GM23338 (cell line): ENCODE measurements around the gene KCNN3. TPM values are rescaled to one million over a fixed set of nuclear protein-coding genes. Genes with fewer than 3 reads are reported as not detected.

Source experiments
- ATAC-seq: fragments of 200-7000 bp; cut with Tn5 transposase; 3 replicates; pipeline ENCODE4 v1.9.1; 2020
- DNase-seq: peaks from one replicate; pipeline ENCODE4 v3.0.0-alpha.2; 2015; ENCODE audit warnings: low spot score
- H2AFZ ChIP-seq: fragments of 200-600 bp; sonication (generic); 2 replicates; pipeline ENCODE4 v1.8.0; 2016; ENCODE audit warnings: antibody characterized with exemption, mild to moderate bottlenecking, moderate library complexity
- H3F3A ChIP-seq: fragments of 200-600 bp; sonication (generic); replicated peaks from 2 replicates; pipeline ENCODE4 v1.8.0; 2017; ENCODE audit warnings: antibody characterized with exemption, mixed run types, low read depth
- H3K27ac ChIP-seq: fragments of 200-600 bp; sonication (generic); 2 replicates; pipeline ENCODE4 v1.6.1; 2016; ENCODE audit warnings: low read depth
- H3K27me3 ChIP-seq: fragments of 200-600 bp; sonication (generic); 2 replicates; pipeline ENCODE4 v1.8.0; 2016; ENCODE audit warnings: mild to moderate bottlenecking, mixed run types, moderate library complexity; ENCODE audit not compliant: insufficient read depth
- H3K36me3 ChIP-seq: fragments of 200-600 bp; sonication (generic); 2 replicates; pipeline ENCODE4 v1.8.0; 2016; ENCODE audit warnings: mild to moderate bottlenecking; ENCODE audit not compliant: insufficient read depth
- H3K4me1 ChIP-seq: fragments of 200-600 bp; sonication (generic); 2 replicates; pipeline ENCODE4 v1.8.0; 2016; ENCODE audit warnings: mild to moderate bottlenecking, moderate library complexity; ENCODE audit not compliant: insufficient read depth
- H3K4me2 ChIP-seq: fragments of 200-600 bp; sonication (generic); 2 replicates; pipeline ENCODE4 v1.7.1; 2017; ENCODE audit warnings: mixed run types
- H3K4me3 ChIP-seq: fragments of 200-600 bp; sonication (generic); 2 replicates; pipeline ENCODE4 v1.6.1; 2016; ENCODE audit warnings: mixed run types
- H3K79me2 ChIP-seq: fragments of 200-600 bp; sonication (generic); replicated peaks from 2 replicates; pipeline ENCODE4 v1.8.0; 2017; ENCODE audit warnings: mild to moderate bottlenecking; ENCODE audit not compliant: insufficient read depth
- H3K9me2 ChIP-seq: fragments of 200-600 bp; sonication (generic); 2 replicates; pipeline ENCODE4 v1.8.0; 2017; ENCODE audit not compliant: insufficient read depth
- H4K20me1 ChIP-seq: fragments of 200-600 bp; sonication (generic); replicated peaks from 2 replicates; pipeline ENCODE4 v1.8.0; 2017; ENCODE audit warnings: mild to moderate bottlenecking; ENCODE audit not compliant: insufficient read depth
- H3K27ac Mint-ChIP-seq: 2 replicates; pipeline ENCODE4 v1.8.0; 2020; ENCODE audit warnings: inconsistent platforms, mild to moderate bottlenecking, moderate library complexity, mixed read lengths
- H3K27me3 Mint-ChIP-seq: 3 replicates; pipeline ENCODE4 v1.8.0; 2022; ENCODE audit warnings: low read depth, mild to moderate bottlenecking, moderate library complexity, mixed read lengths, inconsistent platforms; ENCODE audit not compliant: insufficient read depth, poor library complexity
- H3K36me3 Mint-ChIP-seq: 3 replicates; pipeline ENCODE4 v1.8.0; 2021; ENCODE audit warnings: low read depth, mild to moderate bottlenecking, inconsistent platforms, moderate library complexity, mixed read lengths
- H3K4me1 Mint-ChIP-seq: 3 replicates; pipeline ENCODE4 v1.8.0; 2020; ENCODE audit warnings: mild to moderate bottlenecking, inconsistent platforms, mixed read lengths
- H3K4me3 Mint-ChIP-seq: 3 replicates; pipeline ENCODE4 v1.8.0; 2021; ENCODE audit warnings: moderate library complexity, mild to moderate bottlenecking, inconsistent platforms, mixed read lengths
- H3K9me3 Mint-ChIP-seq: 3 replicates; pipeline ENCODE4 v1.8.0; 2020; ENCODE audit warnings: moderate library complexity, mild to moderate bottlenecking, inconsistent platforms, mixed read lengths
- CREB1 ChIP-seq: fragments of 250-450 bp; sonication (Bioruptor Pico); IDR thresholded peaks from 2 replicates; pipeline ENCODE4 v1.5.0; 2020; ENCODE audit warnings: low read depth, mild to moderate bottlenecking, moderate library complexity
- CTCF ChIP-seq, 2 experiments: fragments of 200-600 bp in 1 of 2; sonication (generic) in 1 of 2; conservative IDR thresholded peaks; 2 replicates each; pipeline versions ENCODE4 v1.5.1 to v1.6.1; 2016 to 2017; ENCODE audit warnings: antibody characterized with exemption in 2 of 2, low read depth in 2 of 2, mild to moderate bottlenecking in 2 of 2, moderate library complexity in 1 of 2
- ETS1 ChIP-seq: IDR thresholded peaks from 2 replicates; pipeline ENCODE4 v1.6.1; 2016; ENCODE audit warnings: antibody characterized with exemption
- EZH2 ChIP-seq: fragments of 200-600 bp; sonication (generic); IDR thresholded peaks from one replicate; pipeline ENCODE4 v1.8.0; 2017; ENCODE audit warnings: antibody characterized with exemption, mild to moderate bottlenecking, low read depth; ENCODE audit not compliant: unreplicated experiment
- EZH2phosphoT487 ChIP-seq: fragments of 200-600 bp; sonication (generic); IDR thresholded peaks from one replicate; pipeline ENCODE4 v1.8.1; 2018; ENCODE audit warnings: antibody characterized with exemption; ENCODE audit not compliant: unreplicated experiment
- JUNB ChIP-seq: IDR thresholded peaks from one replicate; pipeline ENCODE4 v1.6.1; 2016; ENCODE audit warnings: antibody characterized with exemption; ENCODE audit not compliant: unreplicated experiment
- NANOG ChIP-seq: IDR thresholded peaks from 2 replicates; pipeline ENCODE4 v1.6.1; 2016; ENCODE audit warnings: antibody characterized with exemption, borderline replicate concordance
- REST ChIP-seq: IDR thresholded peaks from one replicate; pipeline ENCODE4 v1.6.1; 2018; ENCODE audit warnings: antibody characterized with exemption; ENCODE audit not compliant: unreplicated experiment
- STAT1 ChIP-seq: IDR thresholded peaks from one replicate; pipeline ENCODE4 v1.6.1; 2016; ENCODE audit warnings: antibody characterized with exemption; ENCODE audit not compliant: unreplicated experiment
- ZNF114 ChIP-seq: fragments of 250-450 bp; sonication (Bioruptor Pico); IDR thresholded peaks from 2 replicates; pipeline ENCODE4 v1.5.0; 2020; ENCODE audit warnings: mild to moderate bottlenecking, moderate library complexity
- ZNF331 ChIP-seq: fragments of 250-450 bp; sonication (Bioruptor Pico); IDR thresholded peaks from 2 replicates; pipeline ENCODE4 v1.5.0; 2020; ENCODE audit warnings: low read depth, mild to moderate bottlenecking, moderate library complexity
- ZNF462 ChIP-seq: fragments of 250-450 bp; sonication (Bioruptor Pico); IDR thresholded peaks from 2 replicates; pipeline ENCODE4 v1.5.0; 2020; ENCODE audit warnings: mild to moderate bottlenecking, moderate library complexity
- polyA plus RNA-seq: library from polyadenylated mRNA; unstranded; fragments of >200 nt; fragmentation: Nextera tagmentation; extraction: Ambion mirVana; gene quantifications from 2 replicates; pipeline ENCODE4 v1.2.1, GENCODE V29; 2016
- total RNA-seq: library from RNA; depleted of rRNA; stranded (reverse); fragments of >200 nt; shearing (Covaris generic); gene quantifications from 2 replicates; pipeline ENCODE4 v1.2.3, GENCODE V29; 2014

The KCNN3 gene
- total and polyA plus RNA-seq, 2 experiments from 2014 or later = 1.9 to 3.0 TPM

- no peak for TF ChIP-seq ZNF462 (CRISPR knock-in tag)
- no peak for TF ChIP-seq ZNF331 (CRISPR knock-in tag)
Observed at GRCh38 chr1:154808261-154808908, 61.7 kb downstream of the KCNN3 start (continued).

GRCh38 chr1:154807048-154807591, 63.0 kb downstream of the KCNN3 start:
- Histone ChIP-seq H3K27me3 (no peaks in the 10 kb centered on the region), H3K9me2 (no peaks in the 10 kb centered on the region), H3K4me1 (no peaks in the 10 kb centered on the region; the same call in 1 of the 2 replicates), H3K36me3 (no peaks in the 10 kb centered on the region), H4K20me1 (no peaks in the 10 kb centered on the region), H3K79me2 (no peaks in the 10 kb centered on the region), H3K27ac (no peak overlapping the region), H3K4me2 (no peak overlapping the region), H2AFZ (no peak overlapping the region), H3F3A (no peaks in the 10 kb centered on the region), H3K4me3 (no peak overlapping the region)
- DNase-seq (no peak), ATAC-seq (no peak; the same call in 1 of the 3 replicates)
- Mint-ChIP-seq H3K36me3 (no peaks in the 10 kb centered on the region), H3K27me3 (peaks cover 9% of the 10 kb centered on the region), H3K9me3 (no peaks in the 10 kb centered on the region), H3K27ac (no peak overlapping the region), H3K4me3 (no peak overlapping the region), H3K4me1 (peaks cover 30% of the 10 kb centered on the region)
- TF ChIP-seq CREB1 = no peak
- no peak for TF ChIP-seq NANOG
- no peak for TF ChIP-seq ZNF114
- TF ChIP-seq CTCF (conservative IDR thresholded peaks at IDR 0.05; ENCODE audit: low read depth in 2 of 2) = no peak
- TF ChIP-seq EZH2 = no peak
- no peak for TF ChIP-seq JUNB
- TF ChIP-seq ZNF331 (CRISPR knock-in tag) = no peak
- no peak for TF ChIP-seq STAT1
- no peak for TF ChIP-seq ETS1
- no peak for TF ChIP-seq REST
- no peak for TF ChIP-seq EZH2phosphoT487
